Measurements from ENCODE around the gene USP35. TPM values are rescaled to one million over a fixed set of nuclear protein-coding genes. Genes with fewer than 3 reads are reported as not detected.

USP35 gene
- total RNA-seq, 1 donor, result 10.2 TPM

GRCh38 chr11:78195917-78196560, 7.3 kb downstream of the USP35 start:
- no peak overlapping the region for H3K4me3 ChIP-seq (ENCODE audit: low read depth, low read length)
- no peak for DNase-seq (ENCODE audit: low read depth)
- TF ChIP-seq CTCF (IDR thresholded peaks at IDR 0.05; ENCODE audit: insufficient read depth, low read length), result no peak

GRCh38 chr11:78196661-78197091, 8.0 kb downstream of the USP35 start:
- no peak for DNase-seq (ENCODE audit: low read depth)
- H3K4me3 ChIP-seq (ENCODE audit: low read depth, low read length), result no peak overlapping the region
- TF ChIP-seq CTCF (IDR thresholded peaks at IDR 0.05; ENCODE audit: insufficient read depth, low read length), result no peak

GRCh38 chr11:78197816-78198215, 9.1 kb downstream of the USP35 start:
- H3K4me3 ChIP-seq (ENCODE audit: low read depth, low read length), result no peak overlapping the region
- no peak for DNase-seq (ENCODE audit: low read depth)
- TF ChIP-seq CTCF (IDR thresholded peaks at IDR 0.05; ENCODE audit: insufficient read depth, low read length), result no peak

GRCh38 chr11:78199015-78199652, 10.4 kb downstream of the USP35 start:
- no peak for TF ChIP-seq CTCF (IDR thresholded peaks at IDR 0.05; ENCODE audit: insufficient read depth, low read length)
- DNase-seq (ENCODE audit: low read depth), result no peak
- H3K4me3 ChIP-seq (ENCODE audit: low read depth, low read length), result no peak overlapping the region

- no peak for DNase-seq (ENCODE audit: low read depth)
- TF ChIP-seq CTCF (IDR thresholded peaks at IDR 0.05; ENCODE audit: insufficient read depth, low read length), result no peak
- H3K4me3 ChIP-seq (ENCODE audit: low read depth, low read length), result no peak overlapping the region
These were observed 10.9 kb downstream of the USP35 start for GRCh38 chr11:78199653-78200015.

GRCh38 chr11:78200061-78200460, 11.3 kb downstream of the USP35 start:
- TF ChIP-seq CTCF (IDR thresholded peaks at IDR 0.05; ENCODE audit: insufficient read depth, low read length), result no peak
- no peak for DNase-seq (ENCODE audit: low read depth)
- no peak overlapping the region for H3K4me3 ChIP-seq (ENCODE audit: low read depth, low read length)
